Vein endothelial cell (primary cell): ENCODE data around the gene GRIK3. TPM values are rescaled to one million over a fixed set of nuclear protein-coding genes. Genes with fewer than 3 reads are reported as not detected.

ENCODE experiments used
- total RNA-seq: library from RNA; depleted of rRNA; stranded (reverse); fragments of >200 nt; gene quantifications from 2 replicates; pipeline ENCODE4 v1.2.3, GENCODE V29; 2012

Gene GRIK3
- not detected in 2 replicates for total RNA-seq

DNA sequence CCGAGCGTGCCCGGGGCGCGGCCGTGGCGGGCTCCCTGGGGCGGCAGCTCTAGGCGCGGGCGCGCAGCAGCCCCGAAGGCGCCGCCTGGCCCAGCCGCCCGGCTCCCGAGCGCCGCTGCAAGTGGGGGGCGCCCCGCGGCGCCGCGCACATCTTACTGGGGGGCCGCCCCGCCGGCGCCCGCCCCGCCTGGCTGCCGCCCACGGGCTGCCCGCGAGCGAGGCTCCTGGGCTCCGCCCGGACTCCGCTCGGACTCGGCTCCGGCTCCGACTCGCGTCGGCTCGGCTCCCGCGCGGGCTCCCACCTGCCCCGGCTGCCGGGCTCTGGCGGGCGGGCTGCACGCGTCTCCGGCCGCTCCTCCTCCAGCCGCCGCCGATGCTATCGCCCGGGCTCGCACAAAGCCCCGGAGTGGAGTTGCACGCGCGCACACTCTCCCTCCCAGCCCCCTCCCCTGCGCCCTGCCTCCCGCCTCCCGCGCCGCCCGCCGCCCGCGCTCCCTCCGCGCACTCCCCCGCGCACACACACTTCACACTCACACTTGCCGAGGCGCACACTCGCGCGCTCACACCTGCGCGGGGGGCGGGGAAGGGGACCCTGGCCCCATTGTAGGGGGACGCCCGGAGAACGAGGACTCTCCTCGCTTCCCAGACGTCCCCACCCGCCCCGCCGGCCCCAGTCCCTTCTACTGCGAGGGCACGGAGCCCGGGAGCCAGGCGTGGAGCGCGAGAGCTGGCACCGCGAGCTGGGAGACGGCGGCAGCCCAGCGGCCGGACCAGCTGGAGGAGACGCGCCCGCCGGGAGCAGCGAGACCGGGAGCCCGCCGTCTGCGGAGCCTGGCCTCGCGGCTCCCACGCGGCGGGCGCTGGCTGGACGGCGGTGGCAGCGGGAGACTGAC is at the start of gene GRIK3:
GRIK3 (minus strand) TSS at position 395 of the 893 bp plus-strand sequence. CDS start 407 bp downstream, outside the sequence.

